GM23338 (cell line): ENCODE results near the gene CGNL1. TPM values are rescaled to one million over a fixed set of nuclear protein-coding genes. Genes with fewer than 3 reads are reported as not detected.

Source experiments
- ATAC-seq: fragments of 200-7000 bp; cut with Tn5 transposase; 3 replicates; pipeline ENCODE4 v1.9.1; 2020
- DNase-seq: peaks from one replicate; pipeline ENCODE4 v3.0.0-alpha.2; 2015; ENCODE audit warnings: low spot score
- H2AFZ ChIP-seq: fragments of 200-600 bp; sonication (generic); 2 replicates; pipeline ENCODE4 v1.8.0; 2016; ENCODE audit warnings: antibody characterized with exemption, mild to moderate bottlenecking, moderate library complexity
- H3F3A ChIP-seq: fragments of 200-600 bp; sonication (generic); replicated peaks from 2 replicates; pipeline ENCODE4 v1.8.0; 2017; ENCODE audit warnings: antibody characterized with exemption, mixed run types, low read depth
- H3K27ac ChIP-seq: fragments of 200-600 bp; sonication (generic); 2 replicates; pipeline ENCODE4 v1.6.1; 2016; ENCODE audit warnings: low read depth
- H3K27me3 ChIP-seq: fragments of 200-600 bp; sonication (generic); 2 replicates; pipeline ENCODE4 v1.8.0; 2016; ENCODE audit warnings: mild to moderate bottlenecking, mixed run types, moderate library complexity; ENCODE audit not compliant: insufficient read depth
- H3K36me3 ChIP-seq: fragments of 200-600 bp; sonication (generic); 2 replicates; pipeline ENCODE4 v1.8.0; 2016; ENCODE audit warnings: mild to moderate bottlenecking; ENCODE audit not compliant: insufficient read depth
- H3K4me1 ChIP-seq: fragments of 200-600 bp; sonication (generic); 2 replicates; pipeline ENCODE4 v1.8.0; 2016; ENCODE audit warnings: mild to moderate bottlenecking, moderate library complexity; ENCODE audit not compliant: insufficient read depth
- H3K4me2 ChIP-seq: fragments of 200-600 bp; sonication (generic); 2 replicates; pipeline ENCODE4 v1.7.1; 2017; ENCODE audit warnings: mixed run types
- H3K4me3 ChIP-seq: fragments of 200-600 bp; sonication (generic); 2 replicates; pipeline ENCODE4 v1.6.1; 2016; ENCODE audit warnings: mixed run types
- H3K79me2 ChIP-seq: fragments of 200-600 bp; sonication (generic); replicated peaks from 2 replicates; pipeline ENCODE4 v1.8.0; 2017; ENCODE audit warnings: mild to moderate bottlenecking; ENCODE audit not compliant: insufficient read depth
- H3K9me2 ChIP-seq: fragments of 200-600 bp; sonication (generic); 2 replicates; pipeline ENCODE4 v1.8.0; 2017; ENCODE audit not compliant: insufficient read depth
- H4K20me1 ChIP-seq: fragments of 200-600 bp; sonication (generic); replicated peaks from 2 replicates; pipeline ENCODE4 v1.8.0; 2017; ENCODE audit warnings: mild to moderate bottlenecking; ENCODE audit not compliant: insufficient read depth
- H3K27ac Mint-ChIP-seq: 2 replicates; pipeline ENCODE4 v1.8.0; 2020; ENCODE audit warnings: inconsistent platforms, mild to moderate bottlenecking, moderate library complexity, mixed read lengths
- H3K27me3 Mint-ChIP-seq: 3 replicates; pipeline ENCODE4 v1.8.0; 2022; ENCODE audit warnings: low read depth, mild to moderate bottlenecking, moderate library complexity, mixed read lengths, inconsistent platforms; ENCODE audit not compliant: insufficient read depth, poor library complexity
- H3K36me3 Mint-ChIP-seq: 3 replicates; pipeline ENCODE4 v1.8.0; 2021; ENCODE audit warnings: low read depth, mild to moderate bottlenecking, inconsistent platforms, moderate library complexity, mixed read lengths
- H3K4me1 Mint-ChIP-seq: 3 replicates; pipeline ENCODE4 v1.8.0; 2020; ENCODE audit warnings: mild to moderate bottlenecking, inconsistent platforms, mixed read lengths
- H3K4me3 Mint-ChIP-seq: 3 replicates; pipeline ENCODE4 v1.8.0; 2021; ENCODE audit warnings: moderate library complexity, mild to moderate bottlenecking, inconsistent platforms, mixed read lengths
- H3K9me3 Mint-ChIP-seq: 3 replicates; pipeline ENCODE4 v1.8.0; 2020; ENCODE audit warnings: moderate library complexity, mild to moderate bottlenecking, inconsistent platforms, mixed read lengths
- CREB1 ChIP-seq: fragments of 250-450 bp; sonication (Bioruptor Pico); IDR thresholded peaks from 2 replicates; pipeline ENCODE4 v1.5.0; 2020; ENCODE audit warnings: low read depth, mild to moderate bottlenecking, moderate library complexity
- CTCF ChIP-seq, 2 experiments: fragments of 200-600 bp in 1 of 2; sonication (generic) in 1 of 2; conservative IDR thresholded peaks; 2 replicates each; pipeline versions ENCODE4 v1.5.1 to v1.6.1; 2016 to 2017; ENCODE audit warnings: antibody characterized with exemption in 2 of 2, low read depth in 2 of 2, mild to moderate bottlenecking in 2 of 2, moderate library complexity in 1 of 2
- ETS1 ChIP-seq: IDR thresholded peaks from 2 replicates; pipeline ENCODE4 v1.6.1; 2016; ENCODE audit warnings: antibody characterized with exemption
- EZH2 ChIP-seq: fragments of 200-600 bp; sonication (generic); IDR thresholded peaks from one replicate; pipeline ENCODE4 v1.8.0; 2017; ENCODE audit warnings: antibody characterized with exemption, mild to moderate bottlenecking, low read depth; ENCODE audit not compliant: unreplicated experiment
- EZH2phosphoT487 ChIP-seq: fragments of 200-600 bp; sonication (generic); IDR thresholded peaks from one replicate; pipeline ENCODE4 v1.8.1; 2018; ENCODE audit warnings: antibody characterized with exemption; ENCODE audit not compliant: unreplicated experiment
- JUNB ChIP-seq: IDR thresholded peaks from one replicate; pipeline ENCODE4 v1.6.1; 2016; ENCODE audit warnings: antibody characterized with exemption; ENCODE audit not compliant: unreplicated experiment
- NANOG ChIP-seq: IDR thresholded peaks from 2 replicates; pipeline ENCODE4 v1.6.1; 2016; ENCODE audit warnings: antibody characterized with exemption, borderline replicate concordance
- POLR2AphosphoS5 ChIP-seq: IDR thresholded peaks from 2 replicates; pipeline ENCODE4 v1.6.1; 2016; ENCODE audit warnings: antibody characterized with exemption, low read depth
- REST ChIP-seq: IDR thresholded peaks from one replicate; pipeline ENCODE4 v1.6.1; 2018; ENCODE audit warnings: antibody characterized with exemption; ENCODE audit not compliant: unreplicated experiment
- STAT1 ChIP-seq: IDR thresholded peaks from one replicate; pipeline ENCODE4 v1.6.1; 2016; ENCODE audit warnings: antibody characterized with exemption; ENCODE audit not compliant: unreplicated experiment
- ZNF114 ChIP-seq: fragments of 250-450 bp; sonication (Bioruptor Pico); IDR thresholded peaks from 2 replicates; pipeline ENCODE4 v1.5.0; 2020; ENCODE audit warnings: mild to moderate bottlenecking, moderate library complexity
- ZNF331 ChIP-seq: fragments of 250-450 bp; sonication (Bioruptor Pico); IDR thresholded peaks from 2 replicates; pipeline ENCODE4 v1.5.0; 2020; ENCODE audit warnings: low read depth, mild to moderate bottlenecking, moderate library complexity
- ZNF462 ChIP-seq: fragments of 250-450 bp; sonication (Bioruptor Pico); IDR thresholded peaks from 2 replicates; pipeline ENCODE4 v1.5.0; 2020; ENCODE audit warnings: mild to moderate bottlenecking, moderate library complexity
- polyA plus RNA-seq: library from polyadenylated mRNA; unstranded; fragments of >200 nt; fragmentation: Nextera tagmentation; extraction: Ambion mirVana; gene quantifications from 2 replicates; pipeline ENCODE4 v1.2.1, GENCODE V29; 2016
- total RNA-seq: library from RNA; depleted of rRNA; stranded (reverse); fragments of >200 nt; shearing (Covaris generic); gene quantifications from 2 replicates; pipeline ENCODE4 v1.2.3, GENCODE V29; 2014

CGNL1 gene
- total and polyA plus RNA-seq, 2 experiments from 2014 or later, result 20.0 to 57.8 TPM

GRCh38 chr15:57573151-57573550, 196.8 kb downstream of the CGNL1 start:
- DNase-seq (no peak), ATAC-seq (no peak)
- TF ChIP-seq ZNF114 (CRISPR knock-in tag) (no peak), CTCF (conservative IDR thresholded peaks at IDR 0.05; ENCODE audit: low read depth in 2 of 2) (no peak), ZNF462 (CRISPR knock-in tag) (no peak), JUNB (no peak), ETS1 (no peak), POLR2AphosphoS5 (no peak), ZNF331 (CRISPR knock-in tag) (no peak), REST (no peak), CREB1 (CRISPR knock-in tag) (no peak), STAT1 (no peak), EZH2 (no peak), NANOG (no peak), EZH2phosphoT487 (no peak)
- Mint-ChIP-seq H3K36me3 (no peaks in the 10 kb centered on the region), H3K9me3 (no peaks in the 10 kb centered on the region), H3K4me3 (no peak overlapping the region), H3K27me3 (no peaks in the 10 kb centered on the region), H3K27ac (no peak overlapping the region), H3K4me1 (peaks cover 7% of the 10 kb centered on the region)
- Histone ChIP-seq H3K4me3 (no peak overlapping the region), H3F3A (no peaks in the 10 kb centered on the region), H3K4me1 (0 out of 2 replicates have a peak, but pooled peaks cover 3% of the 10 kb centered on the region), H2AFZ (no peak overlapping the region), H3K9me2 (no peaks in the 10 kb centered on the region; the same call in 1 of the 2 replicates), H3K27me3 (no peaks in the 10 kb centered on the region), H4K20me1 (no peaks in the 10 kb centered on the region), H3K36me3 (no peaks in the 10 kb centered on the region), H3K27ac (no peak overlapping the region), H3K4me2 (no peak overlapping the region), H3K79me2 (no peaks in the 10 kb centered on the region)
